Gastroesophageal sphincter (tissue), 4 donors: ENCODE measurements around the gene KLRC2. TPM values are rescaled to one million over a fixed set of nuclear protein-coding genes. Genes with fewer than 3 reads are reported as not detected.
"Not testable (repeated sequence)": the region's sequence is repeated elsewhere in the genome, so short reads cannot be mapped to it uniquely, and the experiment has no call there.

Experiments
- ATAC-seq: fragments of 150-250 bp; one replicate; pipeline ENCODE4 v1.9.1; 2016; ENCODE audit warnings: mild to moderate bottlenecking, moderate library complexity
- H3K27ac ChIP-seq, 4 donors: fragments of 200-600 bp; sonication (generic) in 3 of 4; 1 replicate in 3 of 4; 2 replicates in 1 of 4; pipeline ENCODE4 v1.5.1; 2016 to 2019
- H3K27me3 ChIP-seq: fragments of 200-600 bp; sonication (generic); one replicate; pipeline ENCODE4 v1.5.1; 2019
- H3K36me3 ChIP-seq, 2 donors: fragments of 200-600 bp; sonication (generic); one replicate each; pipeline ENCODE4 v1.5.1; 2019; ENCODE audit warnings: control low read depth in 1 of 2
- H3K4me1 ChIP-seq, 3 donors: fragments of 200-600 bp; sonication (generic); 1 replicate in 2 of 3; 2 replicates in 1 of 3; pipeline ENCODE4 v1.5.1; 2016 to 2019; ENCODE audit warnings: control low read depth in 2 of 3
- H3K4me3 ChIP-seq, 2 donors: fragments of 200-600 bp; sonication (generic); one replicate each; pipeline ENCODE4 v1.5.1; 2019; ENCODE audit warnings: mild to moderate bottlenecking in 1 of 2, moderate library complexity in 1 of 2
- H3K9me3 ChIP-seq, 3 donors: fragments of 200-600 bp; sonication (generic); one replicate each; pipeline ENCODE4 v1.5.1; 2017 to 2019; ENCODE audit warnings: control low read depth in 2 of 3
- EP300 ChIP-seq: sonication (generic); formaldehyde crosslinking; IDR thresholded peaks from one replicate; pipeline ENCODE4 v1.6.1; 2017; ENCODE audit warnings: antibody characterized with exemption, mild to moderate bottlenecking
- POLR2A ChIP-seq, 2 donors: fragments of 450-650 bp; IDR thresholded peaks; one replicate each; pipeline ENCODE4 v1.6.1; 2017; ENCODE audit warnings: antibody characterized with exemption in 2 of 2, mild to moderate bottlenecking in 2 of 2, moderate library complexity in 1 of 2
- POLR2AphosphoS5 ChIP-seq: sonication (generic); formaldehyde crosslinking; IDR thresholded peaks from one replicate; pipeline ENCODE4 v1.6.1; 2017; ENCODE audit warnings: antibody characterized with exemption
- WGBS, 2 donors: methylation state at CpG; one replicate each; pipeline ENCODE4 v1.1.5; 2018; ENCODE audit warnings: low coverage in 1 of 2; 5-methylcytosine and 5-hydroxymethylcytosine counted together
- total RNA-seq, 4 donors: library from RNA; depleted of rRNA; stranded (reverse); fragments of >200 nt; gene quantifications; one replicate each; pipeline ENCODE4 v1.1.0, GENCODE V29; 2016
- TF ChIP-seq, protein P1 (sequence below), 4 experiments: fragments of 200-600 bp in 2 of 4; fragments of 450-650 bp in 2 of 4; sonication (generic) in 1 of 4; IDR thresholded peaks; one replicate each; pipeline ENCODE4 v1.5.1; 2017 to 2019; ENCODE audit warnings: antibody characterized with exemption in 4 of 4, mild to moderate bottlenecking in 2 of 4, moderate library complexity in 2 of 4

KLRC2 gene
- total RNA-seq, 4 donors from 2014 or later = 0.40 TPM; not detected in 3

DNA sequence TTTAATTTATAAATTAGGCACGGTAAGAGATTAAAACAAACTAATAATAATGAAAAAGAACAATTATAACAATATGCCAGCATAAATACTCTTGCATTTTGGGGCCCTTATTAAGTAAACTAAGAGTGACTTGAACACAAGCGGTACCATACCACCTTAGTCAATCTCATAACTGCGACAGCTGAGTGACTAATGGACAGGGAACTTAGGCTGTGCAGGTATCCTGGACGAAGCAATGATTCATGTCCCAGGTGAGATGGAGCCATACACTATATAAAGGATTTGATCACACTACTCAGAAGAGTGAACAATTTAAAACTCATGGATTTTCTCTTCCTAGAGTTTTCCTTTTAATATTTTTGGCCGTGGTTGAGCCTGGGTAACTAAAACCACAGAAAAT, 30.5 kb downstream of the KLRC2 start:
- H3K27ac ChIP-seq = no peak overlapping the region
- WGBS, 2 donors = 90 to 93% methylated on average over 5 of the region's 5 CpGs
- no peaks in the 10 kb centered on the region for H3K27me3 ChIP-seq
- H3K9me3 ChIP-seq = peaks cover 0 to 5% (median 0%) of the 10 kb centered on the region in 3 donors
- no peaks in the 10 kb centered on the region for H3K36me3 ChIP-seq
- no peak for TF ChIP-seq POLR2A (IDR thresholded peaks at IDR 0.05)
- no peak for TF ChIP-seq EP300
- no peak for TF ChIP-seq POLR2AphosphoS5
- TF ChIP-seq, protein P1, sequence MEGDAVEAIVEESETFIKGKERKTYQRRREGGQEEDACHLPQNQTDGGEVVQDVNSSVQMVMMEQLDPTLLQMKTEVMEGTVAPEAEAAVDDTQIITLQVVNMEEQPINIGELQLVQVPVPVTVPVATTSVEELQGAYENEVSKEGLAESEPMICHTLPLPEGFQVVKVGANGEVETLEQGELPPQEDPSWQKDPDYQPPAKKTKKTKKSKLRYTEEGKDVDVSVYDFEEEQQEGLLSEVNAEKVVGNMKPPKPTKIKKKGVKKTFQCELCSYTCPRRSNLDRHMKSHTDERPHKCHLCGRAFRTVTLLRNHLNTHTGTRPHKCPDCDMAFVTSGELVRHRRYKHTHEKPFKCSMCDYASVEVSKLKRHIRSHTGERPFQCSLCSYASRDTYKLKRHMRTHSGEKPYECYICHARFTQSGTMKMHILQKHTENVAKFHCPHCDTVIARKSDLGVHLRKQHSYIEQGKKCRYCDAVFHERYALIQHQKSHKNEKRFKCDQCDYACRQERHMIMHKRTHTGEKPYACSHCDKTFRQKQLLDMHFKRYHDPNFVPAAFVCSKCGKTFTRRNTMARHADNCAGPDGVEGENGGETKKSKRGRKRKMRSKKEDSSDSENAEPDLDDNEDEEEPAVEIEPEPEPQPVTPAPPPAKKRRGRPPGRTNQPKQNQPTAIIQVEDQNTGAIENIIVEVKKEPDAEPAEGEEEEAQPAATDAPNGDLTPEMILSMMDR (IDR thresholded peaks at IDR 0.05) = no peak
- no peak for ATAC-seq
- H3K4me1 ChIP-seq = no peaks in the 10 kb centered on the region
- no peak overlapping the region for H3K4me3 ChIP-seq

DNA sequence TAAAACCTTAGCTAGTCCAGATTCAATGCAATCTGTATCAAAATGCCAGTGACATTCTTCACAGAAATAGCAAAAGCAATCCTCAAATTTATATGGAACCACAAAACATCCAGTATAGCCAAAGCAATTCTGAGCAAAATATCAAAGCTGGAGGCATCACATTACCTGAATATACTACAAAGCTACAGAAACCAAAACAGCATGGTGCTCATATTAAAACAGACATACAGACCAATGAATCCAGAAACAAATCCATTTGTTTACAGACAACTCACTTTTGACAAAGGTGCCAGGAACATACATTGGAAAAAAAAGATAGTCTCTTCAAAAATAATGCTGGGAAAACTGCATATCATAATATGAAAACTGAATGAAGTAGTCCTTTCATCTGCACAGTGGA, 31.0 kb downstream of the KLRC2 start:
- Histone ChIP-seq H3K27me3 (no peaks in the 10 kb centered on the region), H3K27ac (no peak overlapping the region), H3K4me1 (no peaks in the 10 kb centered on the region), H3K4me3 (no peak overlapping the region), H3K9me3 (peaks cover 0 to 5% (median 0%) of the 10 kb centered on the region in 3 donors), H3K36me3 (no peaks in the 10 kb centered on the region)
- no peak for ATAC-seq
- TF ChIP-seq POLR2A (IDR thresholded peaks at IDR 0.05) (no peak), POLR2AphosphoS5 (no peak), EP300 (no peak)
- TF ChIP-seq, protein P1 (IDR thresholded peaks at IDR 0.05) = no peak

DNA sequence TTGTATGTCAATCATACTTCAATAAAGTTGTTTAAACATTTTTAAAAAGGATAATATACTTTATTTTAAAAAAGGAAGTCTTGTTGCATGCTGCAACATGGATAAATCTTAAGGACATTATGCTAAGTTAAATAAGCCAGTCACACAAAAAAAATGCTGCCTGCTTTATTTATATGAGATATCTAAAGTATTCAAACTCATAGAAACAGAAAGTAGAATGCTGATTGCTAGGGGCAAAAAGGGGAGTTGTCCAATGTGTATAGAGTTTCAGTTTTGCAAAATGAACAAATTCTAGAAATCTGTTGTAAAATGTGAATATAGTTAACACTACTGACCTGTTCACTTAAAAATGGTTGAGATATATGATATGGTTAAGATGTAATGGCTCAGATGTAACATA, 35.0 kb downstream of the KLRC2 start:
- TF ChIP-seq POLR2A (IDR thresholded peaks at IDR 0.05) (no peak), EP300 (no peak), POLR2AphosphoS5 (no peak)
- TF ChIP-seq, protein P1 (IDR thresholded peaks at IDR 0.05) = no peak
- ATAC-seq = no peak

DNA sequence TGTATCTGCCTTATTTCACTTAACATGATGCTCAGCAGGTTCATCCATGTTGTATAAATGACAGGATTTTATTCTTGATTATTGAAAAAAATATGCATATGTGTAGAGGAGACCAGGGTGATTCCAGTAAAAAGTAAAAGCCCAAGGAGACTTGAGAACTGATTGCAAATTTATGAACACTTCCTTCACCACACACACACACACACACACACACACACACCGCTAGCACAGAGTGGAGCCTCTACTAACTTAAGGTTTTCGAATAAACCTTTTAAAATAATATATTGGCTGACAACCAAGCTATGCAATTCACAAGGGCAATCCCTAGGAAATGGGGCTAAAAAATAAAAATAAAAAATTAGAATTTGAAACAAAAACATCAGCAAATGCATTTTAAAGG, 37.6 kb downstream of the KLRC2 start:
- peaks cover 0 to 14% (median 0%) of the 10 kb centered on the region in 3 donors for H3K4me1 ChIP-seq
- H3K27ac ChIP-seq = no peak overlapping the region
- no peaks in the 10 kb centered on the region for H3K27me3 ChIP-seq
- 68 to 82% methylated on average over 2 of the region's 2 CpGs for WGBS, 2 donors
- no peaks in the 10 kb centered on the region for H3K36me3 ChIP-seq
- ATAC-seq = no peak
- TF ChIP-seq POLR2A (IDR thresholded peaks at IDR 0.05) (no peak), POLR2AphosphoS5 (no peak), EP300 (no peak)
- TF ChIP-seq, protein P1 (IDR thresholded peaks at IDR 0.05) = no peak
- H3K9me3 ChIP-seq = no peaks in the 10 kb centered on the region
- H3K4me3 ChIP-seq = no peak overlapping the region

More for the DNA sequence above, 35.0 kb downstream of the KLRC2 start:
- Histone ChIP-seq H3K27ac (no peak overlapping the region), H3K9me3 (peaks cover 0 to 5% (median 0%) of the 10 kb centered on the region in 3 donors), H3K4me3 (no peak overlapping the region), H3K36me3 (no peaks in the 10 kb centered on the region), H3K27me3 (no peaks in the 10 kb centered on the region), H3K4me1 (peaks cover 0 to 5% (median 0%) of the 10 kb centered on the region in 3 donors)

GRCh38 chr12:10397296-10397695, 38.5 kb downstream of the KLRC2 start:
- no peaks in the 10 kb centered on the region for H3K9me3 ChIP-seq
- WGBS, 2 donors = 71% methylated on average over 2 of the region's 2 CpGs; no CpG with 5 or more reads in 1 of the 2 donors
- no peaks in the 10 kb centered on the region for H3K36me3 ChIP-seq
- H3K27ac ChIP-seq = no peak overlapping the region
- H3K4me3 ChIP-seq = no peak overlapping the region
- H3K4me1 ChIP-seq = peaks cover 0 to 21% (median under 1%) of the 10 kb centered on the region in 3 donors
- H3K27me3 ChIP-seq = no peaks in the 10 kb centered on the region
- TF ChIP-seq, protein P1 (IDR thresholded peaks at IDR 0.05) = no peak
- TF ChIP-seq EP300 (no peak), POLR2A (IDR thresholded peaks at IDR 0.05) (no peak), POLR2AphosphoS5 (no peak)
- no peak for ATAC-seq

GRCh38 chr12:10396176-10396575, 39.6 kb downstream of the KLRC2 start:
- not testable (repeated sequence) for H3K36me3 ChIP-seq, H3K9me3 ChIP-seq, ATAC-seq, H3K27me3 ChIP-seq, H3K4me3 ChIP-seq
- H3K27ac ChIP-seq = peak overlapping the region in 3 of 4 donors; percentile 45 to 66 (median 59)
- 39 to 77% methylated on average over 4 to 10 of the region's 15 CpGs for WGBS, 2 donors
- H3K4me1 ChIP-seq = peaks cover 0 to 27% (median 4%) of the 10 kb centered on the region in 3 donors
